Right lobe of liver (tissue), 6 donors: ENCODE measurements around the gene PTPRM. TPM values are rescaled to one million over a fixed set of nuclear protein-coding genes. Genes with fewer than 3 reads are reported as not detected.
A peak's percentile ranks its signal among the peaks of the same experiment; 100 is the strongest.

ENCODE experiments used
- ATAC-seq, 4 donors: fragments of 200-7000 bp; cut with Tn5 transposase; one replicate each; pipeline ENCODE4 v1.9.1; 2020; ENCODE audit warnings: mild to moderate bottlenecking in 4 of 4, moderate library complexity in 4 of 4
- DNase-seq, 3 donors: peaks; one replicate each; pipeline ENCODE4 v3.0.0-alpha.2; 2020
- H3K27ac ChIP-seq, 3 donors: fragments of 200-600 bp; one replicate each; pipeline ENCODE4 v1.8.0; 2022
- H3K27me3 ChIP-seq, 2 donors: fragments of 200-600 bp; one replicate each; pipeline ENCODE4 v1.8.0; 2022
- H3K36me3 ChIP-seq, 4 donors: fragments of 200-600 bp; sonication (generic) in 1 of 4; one replicate each; pipeline versions ENCODE4 v1.5.1 to v1.8.0; 2017 to 2022; ENCODE audit warnings: control low read depth in 1 of 4
- H3K4me1 ChIP-seq, 4 donors: fragments of 200-600 bp; sonication (generic) in 1 of 4; one replicate each; pipeline versions ENCODE4 v1.5.1 to v1.8.0; 2017 to 2022; ENCODE audit warnings: control low read depth in 1 of 4
- H3K4me3 ChIP-seq, 3 donors: fragments of 200-600 bp; one replicate each; pipeline ENCODE4 v1.8.0; 2022
- H3K9me3 ChIP-seq, 4 donors: fragments of 200-600 bp; sonication (generic) in 1 of 4; one replicate each; pipeline versions ENCODE4 v1.5.1 to v1.8.0; 2017 to 2022; ENCODE audit warnings: control low read depth in 1 of 4
- POLR2A ChIP-seq: fragments of 450-650 bp; IDR thresholded peaks from one replicate; pipeline ENCODE4 v1.6.1; 2017; ENCODE audit warnings: antibody characterized with exemption, mild to moderate bottlenecking
- WGBS: methylation state at CpG from one replicate; pipeline ENCODE4 v1.1.6; 2018; ENCODE audit warnings: low coverage, low lambda C conversion rate; ENCODE audit not compliant: insufficient coverage; ENCODE audit errors: missing lambda C conversion rate; 5-methylcytosine and 5-hydroxymethylcytosine counted together
- intact Hi-C, 2 donors: fragments of 100-400 bp; cut with DNase I; formaldehyde crosslinking; loops; one replicate each; pipeline versions ENCODE4 v1.11.2 to v1.14.1; 2022
- total RNA-seq, 6 experiments: library from RNA; depleted of rRNA in 2 of 6; stranded (reverse); fragments of >200 nt in 2 of 6; fragmentation: NEBNext Ultra II Directional in 3 of 6; extraction: Animal tissue kit (Norgen Biotek cat#: 25700) in 3 of 6; gene quantifications; one replicate each; pipeline versions ENCODE4 v1.1.0 to v1.2.4, GENCODE V29; 2016 to 2023
- TF ChIP-seq, protein P1 (sequence below), 4 donors: fragments of 200-600 bp in 3 of 4; fragments of 450-650 bp in 1 of 4; IDR thresholded peaks; one replicate each; pipeline versions ENCODE4 v1.5.1 to v1.8.0; 2016 to 2022; ENCODE audit warnings: antibody characterized with exemption in 4 of 4, mild to moderate bottlenecking in 2 of 4
- donor health status: DM: no; HTN: yes; CAD: no.
- donor health status: DM: no; HTN: no; CAD: no.
- donor health status: DM: no; HTN: no; CAD: no.
- donor health status: DM: no; HTN: yes; CAD: no.
- donor health status: DM: no; HTN: yes; CAD: no.

Gene PTPRM
- total RNA-seq, 6 experiments from 2014 or later: 15.1 to 45.7 (median 26.5) TPM

DNA sequence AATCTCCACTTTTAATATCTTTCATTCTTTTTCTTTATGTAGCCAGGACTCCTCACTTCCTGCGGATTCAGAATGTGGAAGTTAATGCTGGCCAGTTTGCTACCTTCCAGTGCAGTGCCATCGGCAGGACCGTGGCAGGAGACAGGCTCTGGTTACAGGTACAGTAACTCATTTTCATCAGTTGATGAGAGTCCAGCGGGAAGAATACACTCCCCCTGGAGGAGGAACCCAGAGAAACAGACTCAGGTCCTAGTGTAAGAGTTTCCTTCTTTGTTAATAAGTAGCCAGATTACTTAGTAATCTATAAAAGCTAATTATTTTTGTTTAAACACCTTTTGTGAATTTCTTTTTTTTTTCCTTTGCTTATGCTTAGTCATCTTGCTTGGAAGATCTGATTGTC lies 359.4 kb downstream of the PTPRM start:
- peaks cover 0 to 21% (median 2%) of the 10 kb centered on the region in 4 donors for H3K4me1 ChIP-seq
- ATAC-seq: peak; percentile 71 to 84 (median 78)

DNA sequence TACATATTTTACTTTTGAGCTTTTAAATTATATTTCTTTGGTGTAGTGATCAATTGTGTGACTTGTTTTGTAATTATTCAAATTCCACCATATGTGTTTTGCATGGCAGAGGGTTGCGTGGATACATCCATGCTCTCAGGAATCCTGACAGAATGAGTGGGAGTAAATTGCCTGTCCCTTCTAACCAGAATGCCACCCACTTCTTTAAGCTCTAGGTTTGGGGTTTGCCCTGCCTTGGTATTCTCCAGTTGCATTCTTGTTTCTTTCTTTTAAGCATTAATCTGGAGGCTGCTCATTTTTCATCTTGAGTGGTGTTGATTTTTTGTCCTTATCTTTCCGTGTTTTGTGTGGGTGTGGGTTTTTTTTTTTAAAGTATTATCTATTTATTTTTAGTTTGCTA lies 360.0 kb downstream of the PTPRM start:
- ATAC-seq (no peak), DNase-seq (no peak)
- 60% methylated on average over 2 of the region's 2 CpGs for WGBS
- H3K27me3 ChIP-seq: no peaks in the 10 kb centered on the region
- no peaks in the 10 kb centered on the region for H3K9me3 ChIP-seq
- no peak overlapping the region for H3K4me3 ChIP-seq
- TF ChIP-seq POLR2A: no peak
- TF ChIP-seq, protein P1, sequence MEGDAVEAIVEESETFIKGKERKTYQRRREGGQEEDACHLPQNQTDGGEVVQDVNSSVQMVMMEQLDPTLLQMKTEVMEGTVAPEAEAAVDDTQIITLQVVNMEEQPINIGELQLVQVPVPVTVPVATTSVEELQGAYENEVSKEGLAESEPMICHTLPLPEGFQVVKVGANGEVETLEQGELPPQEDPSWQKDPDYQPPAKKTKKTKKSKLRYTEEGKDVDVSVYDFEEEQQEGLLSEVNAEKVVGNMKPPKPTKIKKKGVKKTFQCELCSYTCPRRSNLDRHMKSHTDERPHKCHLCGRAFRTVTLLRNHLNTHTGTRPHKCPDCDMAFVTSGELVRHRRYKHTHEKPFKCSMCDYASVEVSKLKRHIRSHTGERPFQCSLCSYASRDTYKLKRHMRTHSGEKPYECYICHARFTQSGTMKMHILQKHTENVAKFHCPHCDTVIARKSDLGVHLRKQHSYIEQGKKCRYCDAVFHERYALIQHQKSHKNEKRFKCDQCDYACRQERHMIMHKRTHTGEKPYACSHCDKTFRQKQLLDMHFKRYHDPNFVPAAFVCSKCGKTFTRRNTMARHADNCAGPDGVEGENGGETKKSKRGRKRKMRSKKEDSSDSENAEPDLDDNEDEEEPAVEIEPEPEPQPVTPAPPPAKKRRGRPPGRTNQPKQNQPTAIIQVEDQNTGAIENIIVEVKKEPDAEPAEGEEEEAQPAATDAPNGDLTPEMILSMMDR (IDR thresholded peaks at IDR 0.05): no peak
- intact Hi-C loops: no loop called here
- H3K36me3 ChIP-seq: no peaks in the 10 kb centered on the region
- H3K4me1 ChIP-seq: peaks cover 0 to 15% (median 0%) of the 10 kb centered on the region in 4 donors
- no peak overlapping the region for H3K27ac ChIP-seq

More for the DNA sequence above, 359.4 kb downstream of the PTPRM start:
- Histone ChIP-seq H3K36me3 (no peaks in the 10 kb centered on the region), H3K27me3 (no peaks in the 10 kb centered on the region), H3K4me3 (no peak overlapping the region), H3K27ac (no peak overlapping the region), H3K9me3 (no peaks in the 10 kb centered on the region)
- 38% methylated on average over 4 of the region's 4 CpGs for WGBS
- intact Hi-C loops: no loop called here
- DNase-seq: no peak
- no peak for TF ChIP-seq POLR2A
- TF ChIP-seq, protein P1 (IDR thresholded peaks at IDR 0.05): peak; percentile 36 to 49 (median 44)

DNA sequence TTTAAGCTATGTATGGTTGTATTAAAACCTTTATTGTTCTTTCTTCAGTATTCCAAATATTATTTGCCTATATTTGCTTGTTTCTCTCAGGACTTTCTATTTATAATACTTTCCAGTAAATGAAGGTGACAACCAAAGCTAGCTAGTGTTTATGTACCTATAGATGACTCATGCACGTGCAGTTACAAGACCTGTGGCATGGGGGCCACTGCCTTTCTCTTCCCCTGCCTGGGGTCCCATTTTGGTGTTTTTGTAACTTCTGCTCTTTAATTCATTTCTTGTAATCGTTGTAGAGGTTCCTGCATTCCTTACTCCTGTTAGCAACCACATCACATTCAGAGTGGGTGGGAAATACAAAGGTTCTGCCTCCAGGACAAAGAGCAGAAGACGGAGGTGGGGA lies 364.6 kb downstream of the PTPRM start:
- TF ChIP-seq, protein P1 (IDR thresholded peaks at IDR 0.05): no peak
- TF ChIP-seq POLR2A: no peak
- Histone ChIP-seq H3K9me3 (no peaks in the 10 kb centered on the region), H3K27ac (no peak overlapping the region), H3K4me1 (peaks cover 0 to 3% (median 0%) of the 10 kb centered on the region in 4 donors), H3K27me3 (no peaks in the 10 kb centered on the region), H3K4me3 (no peak overlapping the region), H3K36me3 (no peaks in the 10 kb centered on the region)
- ATAC-seq (no peak), DNase-seq (no peak)
- WGBS: 83% methylated on average over 3 of the region's 3 CpGs
- intact Hi-C loops: no loop called here

- H3K36me3 ChIP-seq: no peaks in the 10 kb centered on the region
- no peak for ATAC-seq
- H3K4me1 ChIP-seq: no peaks in the 10 kb centered on the region
- H3K27ac ChIP-seq: no peak overlapping the region
- H3K27me3 ChIP-seq: no peaks in the 10 kb centered on the region
- no peak overlapping the region for H3K4me3 ChIP-seq
- 100% methylated on average over 2 of the region's 13 CpGs for WGBS
- intact Hi-C loops: no loop called here
- no peak for DNase-seq
- no peak for TF ChIP-seq POLR2A
- TF ChIP-seq, protein P1 (IDR thresholded peaks at IDR 0.05): no peak
- no peaks in the 10 kb centered on the region for H3K9me3 ChIP-seq
Measured at GRCh38 chr18:7937268-7937667, 370.2 kb downstream of the PTPRM start.

- TF ChIP-seq POLR2A: no peak
- TF ChIP-seq, protein P1 (IDR thresholded peaks at IDR 0.05): no peak
- no peaks in the 10 kb centered on the region for H3K36me3 ChIP-seq
- DNase-seq (no peak), ATAC-seq (no peak)
- no peaks in the 10 kb centered on the region for H3K27me3 ChIP-seq
- WGBS: 89% methylated on average over 5 of the region's 5 CpGs
- H3K9me3 ChIP-seq: no peaks in the 10 kb centered on the region
- no peak overlapping the region for H3K27ac ChIP-seq
- H3K4me3 ChIP-seq: no peak overlapping the region
- intact Hi-C loops: no loop called here
- H3K4me1 ChIP-seq: no peaks in the 10 kb centered on the region
Measured at GRCh38 chr18:7939521-7939920, 372.4 kb downstream of the PTPRM start.
